Measurements from ENCODE around the gene POLK.

DNA sequence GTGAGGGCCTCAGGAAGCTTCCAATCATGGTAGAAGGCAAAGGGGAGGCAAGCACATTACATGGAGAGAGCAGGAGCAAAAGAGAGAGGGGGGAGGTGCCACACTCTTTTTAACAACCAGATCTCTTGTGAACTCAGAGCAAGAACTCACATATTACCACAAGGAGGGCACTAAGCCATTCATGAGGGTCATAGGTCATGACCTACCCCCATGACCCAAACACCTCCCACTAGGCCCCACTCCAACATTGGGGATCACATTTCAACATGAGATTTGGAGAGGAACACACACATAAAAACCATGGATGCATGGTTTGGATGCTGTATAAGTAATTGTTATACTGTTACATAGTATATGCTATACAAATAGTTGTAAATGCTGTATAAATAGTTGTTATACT, 17.5 kb downstream of the POLK start:
- TF ChIP-seq CREB1 (IDR thresholded peaks at IDR 0.05; ENCODE audit: low read depth) (no peak), RAD21 (IDR thresholded peaks at IDR 0.05; ENCODE audit: low read depth) (no peak)
